ENCODE measurements around the gene LYL1.
"Not testable (repeated sequence)": the region's sequence is repeated elsewhere in the genome, so short reads cannot be mapped to it uniquely, and the experiment has no call there.

The LYL1 gene

GRCh38 chr19:13102666-13103580, at the start of gene LYL1:
Gene LYL1 (minus strand): TSS chr19:13102858. CDS start chr19:13101171, 1,687 bp downstream.
- H3K4me1 ChIP-seq (ENCODE audit: insufficient read depth, low read length) = peaks cover 5% of the 10 kb centered on the region; the same call in 1 of the 2 replicates
- no peaks in the 10 kb centered on the region for H3K9me3 ChIP-seq (ENCODE audit: control insufficient read depth, insufficient read depth, low read length)
- H3K9ac ChIP-seq (ENCODE audit: low read depth, low read length) = peak within 1 kb of the TSS; percentile 16
- H3K36me3 ChIP-seq (ENCODE audit: insufficient read depth, low read length) = peaks cover 5% of the 10 kb centered on the region

DNA sequence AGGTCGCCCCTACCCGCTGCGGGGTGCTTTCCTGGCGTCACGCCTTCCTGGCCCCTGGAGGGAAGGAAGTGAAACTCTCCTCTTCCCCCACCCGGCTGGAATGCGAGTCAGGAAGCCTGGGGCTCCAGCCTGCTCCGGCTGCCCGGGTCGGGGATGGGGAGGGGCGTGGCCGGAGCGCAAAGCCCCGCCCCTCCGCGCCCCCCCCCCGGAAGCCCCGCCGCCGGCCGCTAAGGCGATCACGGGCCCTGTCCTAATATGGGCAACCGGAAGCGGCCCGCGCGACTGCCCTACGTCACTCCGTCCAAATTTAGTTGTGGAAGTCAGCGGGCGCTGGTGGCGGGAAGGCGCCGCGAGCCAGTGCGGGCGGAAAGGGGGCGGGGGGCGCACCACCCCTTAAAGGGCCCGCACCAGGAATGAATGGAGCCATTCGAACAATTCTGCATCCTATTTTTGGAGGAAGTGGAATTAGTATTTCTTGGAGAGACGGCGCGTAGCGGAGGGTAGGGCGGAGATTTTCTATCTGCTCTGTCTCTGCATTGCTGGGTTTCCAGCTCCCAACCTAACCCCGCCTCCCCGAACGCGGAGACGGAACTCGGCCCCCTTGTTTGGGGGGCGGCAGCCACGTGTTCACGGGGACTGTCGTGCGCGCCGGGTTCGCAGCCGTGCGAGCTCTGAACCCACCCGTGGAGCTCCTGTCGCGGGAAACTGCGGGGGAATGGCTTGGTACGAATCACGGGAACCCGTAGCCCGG, 49.1 kb upstream of the LYL1 start:
- H3K4me1 ChIP-seq (ENCODE audit: insufficient read depth, low read length) = peaks cover 4% of the 10 kb centered on the region; the same call in 1 of the 2 replicates

DNA sequence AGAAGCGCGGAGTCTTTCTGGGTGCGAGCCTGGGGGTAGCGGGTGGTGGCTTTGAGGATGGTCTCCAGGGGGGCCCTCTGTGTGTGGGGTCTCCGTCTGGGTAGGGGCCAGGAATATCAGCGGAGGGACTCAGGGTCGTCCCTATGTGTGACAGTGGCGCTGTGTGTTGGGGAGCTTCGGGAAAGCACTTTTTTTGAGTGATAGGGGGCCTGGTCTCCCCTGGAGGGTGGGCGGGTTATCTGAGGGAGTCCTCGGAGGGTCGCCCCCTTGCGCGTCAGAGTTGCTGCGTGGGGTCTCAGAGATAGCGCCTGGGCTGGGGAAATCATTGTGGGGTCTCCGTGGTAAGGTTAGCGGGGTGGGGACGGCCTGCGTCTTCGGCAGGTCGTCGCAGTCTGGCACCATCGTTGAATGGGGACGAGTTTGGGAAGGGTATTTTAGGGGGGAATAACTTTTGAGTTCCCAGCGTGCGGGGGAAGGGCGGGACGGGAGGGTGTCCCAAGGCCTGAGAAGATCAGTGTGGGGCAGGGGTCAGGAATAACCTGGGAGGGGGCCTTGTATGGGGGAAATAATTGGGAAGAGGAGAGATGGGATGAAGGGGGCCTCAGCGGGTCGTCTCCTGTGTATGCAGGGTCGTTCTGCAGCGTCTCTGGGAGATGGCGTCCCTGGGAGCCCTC, 48.4 kb upstream of the LYL1 start:
- Histone ChIP-seq H3K4me1 (ENCODE audit: insufficient read depth, low read length) (no peaks in the 10 kb centered on the region; the same call in 1 of the 2 replicates), H3K9me3 (ENCODE audit: control insufficient read depth, insufficient read depth, low read length) (no peaks in the 10 kb centered on the region), H3K36me3 (ENCODE audit: insufficient read depth, low read length) (no peaks in the 10 kb centered on the region), H3K9ac (ENCODE audit: low read depth, low read length) (peak overlapping the region; percentile 91)

More for the DNA sequence above, 49.1 kb upstream of the LYL1 start:
- Histone ChIP-seq H3K9me3 (ENCODE audit: control insufficient read depth, insufficient read depth, low read length) (no peaks in the 10 kb centered on the region), H3K9ac (ENCODE audit: low read depth, low read length) (peak overlapping the region; percentile 91), H3K36me3 (ENCODE audit: insufficient read depth, low read length) (no peaks in the 10 kb centered on the region)

DNA sequence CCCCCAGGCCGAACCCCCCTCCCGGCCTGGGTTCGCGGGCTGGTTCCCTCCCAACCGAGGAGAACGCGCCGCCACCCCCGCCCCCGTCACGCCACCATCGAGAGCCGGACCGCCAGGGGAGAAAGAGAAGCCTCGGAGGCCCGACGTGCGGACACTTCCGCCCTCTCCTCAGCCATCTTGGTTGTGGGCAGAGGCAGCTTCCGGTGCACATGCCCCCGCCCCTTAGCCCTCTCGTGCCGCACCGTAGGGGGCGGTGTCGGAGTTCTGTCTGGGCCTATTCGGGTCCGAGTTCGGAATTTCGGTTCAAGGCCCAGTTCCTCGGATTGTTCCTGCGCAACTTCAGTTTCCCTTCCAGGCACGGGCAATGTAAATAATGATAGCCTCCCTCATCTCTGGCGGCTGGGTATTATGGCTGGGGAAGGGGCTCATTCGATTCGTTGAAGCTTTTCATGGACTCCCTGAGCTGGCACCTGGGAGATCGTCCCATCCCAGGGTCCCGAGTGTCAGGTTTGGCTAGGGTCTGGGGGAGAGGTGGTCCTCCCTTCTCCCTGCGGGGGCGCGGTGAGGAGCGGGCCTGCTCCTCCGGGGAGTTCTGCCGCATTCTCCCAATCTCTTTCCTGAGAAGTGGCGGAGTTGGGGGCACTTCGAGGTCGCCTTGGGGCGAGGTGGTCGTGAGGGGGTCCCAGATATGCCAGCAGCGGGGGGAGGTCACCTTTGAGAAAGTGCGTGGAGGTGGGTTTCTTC, 47.7 kb upstream of the LYL1 start, which contains the start of the genes IER2 and STX10:
IER2 (plus strand) TSS at position 225 of the 744 bp plus-strand sequence. CDS start 2,776 bp downstream, outside the sequence.
STX10 (minus strand) TSS at position 189 of the 744 bp plus-strand sequence. CDS start 202 bp downstream, outside the sequence.
- Histone ChIP-seq H3K9ac (ENCODE audit: low read depth, low read length) (peak within 1 kb of the TSS; percentile 91), H3K9me3 (ENCODE audit: control insufficient read depth, insufficient read depth, low read length) (no peaks in the 10 kb centered on the region), H3K36me3 (ENCODE audit: insufficient read depth, low read length) (no peaks in the 10 kb centered on the region), H3K4me1 (ENCODE audit: insufficient read depth, low read length) (no peaks in the 10 kb centered on the region)

GRCh38 chr19:13149628-13150186, 47.0 kb upstream of the LYL1 start:
- Histone ChIP-seq H3K4me1 (ENCODE audit: insufficient read depth, low read length) (no peaks in the 10 kb centered on the region), H3K9me3 (ENCODE audit: control insufficient read depth, insufficient read depth, low read length) (no peaks in the 10 kb centered on the region), H3K36me3 (ENCODE audit: insufficient read depth, low read length) (no peaks in the 10 kb centered on the region), H3K9ac (ENCODE audit: low read depth, low read length) (peak overlapping the region; percentile 91)

DNA sequence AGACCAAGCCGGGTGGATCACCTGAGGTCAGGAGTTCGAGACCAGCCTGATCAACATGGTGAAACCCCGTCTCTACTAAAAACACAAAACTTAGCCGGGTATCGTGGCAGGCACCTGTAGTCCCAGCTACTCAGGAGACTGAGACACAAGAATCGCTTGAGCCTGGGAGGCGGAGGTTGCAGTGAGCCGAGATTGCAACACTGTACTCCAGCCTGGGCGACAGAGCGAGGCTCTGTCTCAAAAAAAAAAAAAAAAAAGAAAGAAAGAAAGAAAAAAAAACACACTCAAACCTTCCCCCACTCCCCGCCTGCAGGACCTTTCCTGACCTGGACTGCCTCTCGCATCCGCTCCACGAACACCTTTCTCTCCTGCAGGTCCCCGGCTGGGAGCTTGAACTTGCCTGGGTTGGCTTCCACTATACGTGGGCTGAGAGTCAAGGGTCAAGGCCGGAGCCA, 46.5 kb upstream of the LYL1 start:
- H3K36me3 ChIP-seq (ENCODE audit: insufficient read depth, low read length); H3K9me3 ChIP-seq (ENCODE audit: control insufficient read depth, insufficient read depth, low read length); H3K4me1 ChIP-seq (ENCODE audit: insufficient read depth, low read length): not testable (repeated sequence)
- H3K9ac ChIP-seq (ENCODE audit: low read depth, low read length) = peak overlapping the region; percentile 91

DNA sequence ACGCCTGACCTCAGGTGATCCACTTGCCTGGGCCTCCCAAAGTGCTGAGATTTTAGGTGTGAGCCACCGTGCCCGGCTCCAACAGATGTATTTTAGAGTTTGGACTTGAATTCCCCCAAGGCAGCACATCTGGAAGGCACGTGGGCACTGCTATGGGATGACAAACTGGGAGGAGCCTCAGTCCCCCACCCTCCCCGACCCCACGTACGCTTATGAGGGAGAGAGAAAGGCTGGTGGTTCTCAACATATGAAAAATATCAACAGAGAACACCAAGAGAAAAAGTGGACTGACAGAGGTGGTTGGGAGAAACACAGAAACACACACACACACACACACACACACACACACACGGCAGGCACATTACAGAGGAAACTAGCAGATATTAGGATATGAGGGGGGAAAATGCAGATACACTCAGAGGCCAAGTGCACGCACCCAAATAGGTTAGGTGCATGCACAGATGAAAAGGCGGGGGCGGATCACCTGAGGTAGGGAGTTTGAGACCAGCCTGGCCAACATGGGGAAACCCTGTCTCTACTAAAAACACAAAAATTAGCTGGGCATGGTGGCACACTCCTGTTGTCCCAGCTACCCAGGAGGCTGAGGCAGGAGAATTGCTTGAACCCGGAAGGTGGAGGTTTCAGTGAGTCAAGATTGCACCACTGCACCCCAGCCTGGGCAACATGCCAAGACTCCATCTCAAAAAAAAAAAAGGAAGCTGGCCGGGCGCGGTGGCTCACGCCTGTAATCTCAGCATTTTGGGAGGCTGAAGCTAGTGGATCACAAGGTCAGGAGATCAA, 44.3 kb upstream of the LYL1 start:
- H3K9me3 ChIP-seq (ENCODE audit: control insufficient read depth, insufficient read depth, low read length) = no peaks in the 10 kb centered on the region
- no peaks in the 10 kb centered on the region; the same call in 1 of the 2 replicates for H3K4me1 ChIP-seq (ENCODE audit: insufficient read depth, low read length)
- no peak overlapping the region for H3K9ac ChIP-seq (ENCODE audit: low read depth, low read length)
- no peaks in the 10 kb centered on the region for H3K36me3 ChIP-seq (ENCODE audit: insufficient read depth, low read length)

DNA sequence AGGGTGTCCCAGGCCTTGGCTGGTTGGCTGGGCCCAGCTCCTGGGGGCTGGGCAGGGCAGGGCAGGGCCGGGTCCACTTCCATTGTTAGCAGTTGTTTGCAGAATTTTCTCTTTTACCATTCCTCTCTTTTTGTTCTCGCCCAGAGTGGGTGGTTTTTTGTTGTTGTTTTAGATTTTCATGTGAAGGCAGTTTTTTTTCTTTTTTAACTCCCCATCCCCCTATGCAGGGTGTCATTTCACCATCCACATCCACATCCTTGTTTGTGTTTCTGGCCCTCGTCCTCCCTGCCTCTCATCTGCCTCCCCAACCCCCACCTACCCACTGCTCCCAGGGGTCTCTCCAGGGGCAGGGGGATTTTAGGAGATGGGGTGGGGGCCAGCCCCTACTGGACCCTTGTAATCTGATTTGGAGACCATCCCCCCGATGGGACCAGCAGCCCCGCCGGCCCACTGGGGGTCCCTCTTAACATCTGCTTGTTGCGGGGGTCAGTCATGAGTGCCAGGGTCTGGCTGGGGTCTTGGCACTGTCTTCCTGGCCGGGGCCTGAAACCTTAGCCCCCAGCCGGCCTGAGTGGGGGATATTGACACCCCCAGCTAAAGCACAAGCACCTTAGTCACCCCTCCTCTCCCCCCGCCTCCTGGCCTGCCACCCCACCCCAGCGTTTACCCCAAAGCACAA, 37.1 kb upstream of the LYL1 start:
- Histone ChIP-seq H3K36me3 (ENCODE audit: insufficient read depth, low read length) (peaks cover 11% of the 10 kb centered on the region), H3K9me3 (ENCODE audit: control insufficient read depth, insufficient read depth, low read length) (no peaks in the 10 kb centered on the region), H3K9ac (ENCODE audit: low read depth, low read length) (no peak overlapping the region)

GRCh38 chr19:13138916-13139198, 36.2 kb upstream of the LYL1 start:
- H3K9me3 ChIP-seq (ENCODE audit: control insufficient read depth, insufficient read depth, low read length) = no peaks in the 10 kb centered on the region
- H3K36me3 ChIP-seq (ENCODE audit: insufficient read depth, low read length) = peaks cover 11% of the 10 kb centered on the region
- H3K4me1 ChIP-seq (ENCODE audit: insufficient read depth, low read length) = no peaks in the 10 kb centered on the region; the same call in 1 of the 2 replicates
- no peak overlapping the region for H3K9ac ChIP-seq (ENCODE audit: low read depth, low read length)

More for the DNA sequence above, 37.1 kb upstream of the LYL1 start:
- H3K4me1 ChIP-seq (ENCODE audit: insufficient read depth, low read length) = no peaks in the 10 kb centered on the region; the same call in 1 of the 2 replicates

GRCh38 chr19:13138171-13138915, 35.7 kb upstream of the LYL1 start:
- peaks cover 15% of the 10 kb centered on the region for H3K36me3 ChIP-seq (ENCODE audit: insufficient read depth, low read length)
- no peaks in the 10 kb centered on the region; the same call in 1 of the 2 replicates for H3K4me1 ChIP-seq (ENCODE audit: insufficient read depth, low read length)
- H3K9me3 ChIP-seq (ENCODE audit: control insufficient read depth, insufficient read depth, low read length) = no peaks in the 10 kb centered on the region
- no peak overlapping the region for H3K9ac ChIP-seq (ENCODE audit: low read depth, low read length)

DNA sequence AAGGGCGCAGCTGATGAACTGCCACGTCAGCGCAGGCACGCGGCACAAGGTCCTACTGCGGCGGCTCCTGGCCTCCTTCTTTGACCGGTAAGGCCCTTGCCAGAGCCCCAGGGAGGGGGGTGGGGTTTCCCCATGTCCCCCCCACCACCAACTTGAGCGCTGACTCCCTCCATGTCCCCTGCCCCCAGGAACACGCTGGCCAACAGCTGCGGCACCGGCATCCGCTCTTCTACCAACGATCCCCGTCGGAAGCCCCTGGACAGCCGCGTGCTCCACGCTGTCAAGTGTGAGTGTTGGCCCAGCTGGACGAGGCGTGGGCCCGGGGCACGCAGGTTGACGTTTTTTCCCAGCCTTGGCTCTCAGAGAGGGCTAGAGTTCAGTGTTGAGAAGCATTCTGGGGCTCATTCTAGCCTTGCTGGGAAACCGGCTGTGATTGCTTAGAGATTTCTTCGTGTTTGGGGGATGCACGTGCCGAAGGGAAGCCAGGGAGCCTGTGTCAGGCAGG, 34.7 kb upstream of the LYL1 start:
- no peaks in the 10 kb centered on the region for H3K9me3 ChIP-seq (ENCODE audit: control insufficient read depth, insufficient read depth, low read length)
- no peak overlapping the region for H3K9ac ChIP-seq (ENCODE audit: low read depth, low read length)
- H3K4me1 ChIP-seq (ENCODE audit: insufficient read depth, low read length) = no peaks in the 10 kb centered on the region
- peaks cover 15% of the 10 kb centered on the region for H3K36me3 ChIP-seq (ENCODE audit: insufficient read depth, low read length)

Data from ES-I3 (cell line).